Astrocyte (in vitro differentiated cells and primary cell): ENCODE results near the gene ALK. TPM values are rescaled to one million over a fixed set of nuclear protein-coding genes. Genes with fewer than 3 reads are reported as not detected.

Source experiments
- DNase-seq: peaks from one replicate; pipeline ENCODE4 v3.0.0-alpha.2; 2010; ENCODE audit warnings: low read depth
- FAIRE-seq: peaks from 2 replicates; lab custom pipeline; 2011; peaks lifted over from hg19 to GRCh38; lab: Jason Lieb, UNC
- H2AFZ ChIP-seq: 2 replicates; pipeline ENCODE4 v1.6.0; 2012; ENCODE audit warnings: low read depth, low read length, inconsistent platforms
- H3K27ac ChIP-seq: 2 replicates; pipeline ENCODE4 v1.5.1; 2011; ENCODE audit warnings: low read depth, low read length, inconsistent platforms
- H3K27me3 ChIP-seq: 2 replicates; pipeline ENCODE4 v1.6.0; 2011; ENCODE audit warnings: low read length, inconsistent platforms; ENCODE audit not compliant: insufficient read depth
- H3K36me3 ChIP-seq: 2 replicates; pipeline ENCODE4 v1.5.1; 2011; ENCODE audit warnings: low read length, inconsistent platforms; ENCODE audit not compliant: insufficient read depth
- H3K4me1 ChIP-seq: 2 replicates; pipeline ENCODE4 v1.5.1; 2011; ENCODE audit warnings: low read length, inconsistent platforms; ENCODE audit not compliant: insufficient read depth
- H3K4me2 ChIP-seq: 2 replicates; pipeline ENCODE4 v1.6.0; 2012; ENCODE audit warnings: low read length, inconsistent platforms
- H3K4me3 ChIP-seq: 2 replicates; pipeline ENCODE4 v1.5.1; 2011; ENCODE audit warnings: low read depth, mild to moderate bottlenecking, low read length, inconsistent platforms; ENCODE audit not compliant: insufficient read depth
- H3K79me2 ChIP-seq: 2 replicates; pipeline ENCODE4 v1.6.0; 2012; ENCODE audit warnings: mild to moderate bottlenecking, low read length, inconsistent platforms; ENCODE audit not compliant: insufficient read depth
- H3K9ac ChIP-seq: 2 replicates; pipeline ENCODE4 v1.6.0; 2012; ENCODE audit warnings: mild to moderate bottlenecking, low read length, inconsistent platforms
- H3K9me3 ChIP-seq: 2 replicates; pipeline ENCODE4 v1.5.1; 2012; ENCODE audit warnings: low read depth, mild to moderate bottlenecking, low read length, inconsistent platforms; ENCODE audit not compliant: insufficient read depth
- H4K20me1 ChIP-seq: 2 replicates; pipeline ENCODE4 v1.6.0; 2012; ENCODE audit warnings: low read length, inconsistent platforms; ENCODE audit not compliant: insufficient read depth
- H3K27ac Mint-ChIP-seq: one replicate; pipeline ENCODE4 v1.8.0; 2021; ENCODE audit warnings: mild to moderate bottlenecking, mixed read lengths; ENCODE audit not compliant: unreplicated experiment
- H3K27me3 Mint-ChIP-seq: one replicate; pipeline ENCODE4 v1.8.0; 2021; ENCODE audit warnings: low read depth, mixed read lengths; ENCODE audit not compliant: unreplicated experiment
- H3K36me3 Mint-ChIP-seq: one replicate; pipeline ENCODE4 v1.8.0; 2021; ENCODE audit warnings: low read depth, mixed read lengths; ENCODE audit not compliant: unreplicated experiment
- H3K4me1 Mint-ChIP-seq: one replicate; pipeline ENCODE4 v1.8.0; 2021; ENCODE audit warnings: low read depth, mixed read lengths; ENCODE audit not compliant: unreplicated experiment
- H3K4me3 Mint-ChIP-seq: one replicate; pipeline ENCODE4 v1.8.0; 2021; ENCODE audit warnings: mild to moderate bottlenecking, moderate library complexity, mixed read lengths; ENCODE audit not compliant: unreplicated experiment
- H3K9me3 Mint-ChIP-seq: one replicate; pipeline ENCODE4 v1.8.0; 2021; ENCODE audit warnings: mild to moderate bottlenecking, mixed read lengths; ENCODE audit not compliant: unreplicated experiment
- CTCF ChIP-seq: IDR thresholded peaks from 2 replicates; pipeline ENCODE4 v1.5.1; 2011; ENCODE audit warnings: low read depth, mild to moderate bottlenecking, inconsistent platforms, low read length, moderate library complexity; ENCODE audit not compliant: insufficient read depth
- EZH2 ChIP-seq: IDR thresholded peaks from 2 replicates; pipeline ENCODE4 v1.6.1; 2012; ENCODE audit warnings: mild to moderate bottlenecking, low read length, inconsistent platforms; ENCODE audit not compliant: insufficient read depth
- total RNA-seq: library from RNA; stranded (reverse); gene quantifications from 2 replicates; pipeline ENCODE4 v1.2.1, GENCODE V29; 2021

ALK gene
- total RNA-seq, 1 donor from 2014 or later, result 0.16 TPM

- no peaks in the 10 kb centered on the region for H3K27me3 Mint-ChIP-seq
- Histone ChIP-seq H3K79me2 (no peaks in the 10 kb centered on the region), H3K9me3 (no peaks in the 10 kb centered on the region), H3K4me1 (no peaks in the 10 kb centered on the region), H3K27me3 (no peaks in the 10 kb centered on the region), H2AFZ (no peak overlapping the region), H4K20me1 (no peaks in the 10 kb centered on the region), H3K4me3 (no peak overlapping the region), H3K9ac (no peak overlapping the region), H3K27ac (no peak overlapping the region), H3K36me3 (no peaks in the 10 kb centered on the region), H3K4me2 (no peak overlapping the region)
- H3K4me3 Mint-ChIP-seq, result no peak overlapping the region
- DNase-seq, result no peak
- peaks cover 18% of the 10 kb centered on the region for H3K4me1 Mint-ChIP-seq
- TF ChIP-seq CTCF (no peak), EZH2 (no peak)
- no peaks in the 10 kb centered on the region for H3K36me3 Mint-ChIP-seq
- no peak for FAIRE-seq
- no peak overlapping the region for H3K27ac Mint-ChIP-seq
- peaks cover 4% of the 10 kb centered on the region for H3K9me3 Mint-ChIP-seq
Measured at GRCh38 chr2:29485117-29485516, 436.3 kb downstream of the ALK start.

DNA sequence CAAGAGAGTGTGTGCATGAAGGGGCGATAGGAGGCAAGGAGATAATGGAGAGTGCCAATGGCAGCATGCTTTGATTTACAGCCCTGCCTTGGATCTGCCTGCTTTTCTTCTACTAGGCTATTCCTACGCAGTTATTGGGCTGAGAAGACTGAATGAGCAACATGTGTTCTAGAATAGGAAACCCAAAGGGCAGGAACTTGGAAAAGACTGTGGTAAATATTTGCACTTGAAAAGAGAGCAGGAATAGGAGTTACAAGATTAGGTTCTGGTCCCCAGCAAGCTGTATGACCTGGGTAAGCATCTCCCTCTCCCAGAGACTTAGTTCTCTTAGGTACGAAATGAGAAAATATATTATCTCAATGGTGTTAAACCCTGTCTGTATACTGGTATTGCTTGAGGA is 438.5 kb downstream of the ALK start:
- no peak for TF ChIP-seq EZH2
- no peak for TF ChIP-seq CTCF

DNA sequence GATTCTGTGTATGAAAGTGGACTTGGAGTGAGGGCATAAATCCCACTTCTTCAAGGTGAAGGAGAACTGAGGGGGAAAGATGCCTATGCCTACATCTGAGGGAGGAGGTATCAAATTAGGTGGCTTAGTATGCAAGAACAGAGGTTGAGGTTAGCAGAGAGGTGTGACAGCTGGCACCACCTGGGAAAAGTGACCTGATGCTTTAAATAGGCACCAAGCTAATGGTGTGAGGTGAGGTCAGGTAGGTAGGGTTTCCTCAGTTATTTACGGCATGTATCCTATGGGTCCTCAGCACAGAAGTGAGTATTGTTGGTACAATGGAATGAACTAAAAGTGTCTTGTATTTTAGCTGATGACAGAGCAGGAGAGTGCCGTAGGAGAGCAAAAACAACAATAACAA is 439.0 kb downstream of the ALK start:
- H3K9me3 ChIP-seq, result no peaks in the 10 kb centered on the region
- TF ChIP-seq EZH2, result no peak
- TF ChIP-seq CTCF, result no peak
- Mint-ChIP-seq H3K27me3 (peaks cover 14% of the 10 kb centered on the region), H3K27ac (no peak overlapping the region), H3K36me3 (no peaks in the 10 kb centered on the region), H3K9me3 (peaks cover 4% of the 10 kb centered on the region), H3K4me1 (peaks cover 23% of the 10 kb centered on the region), H3K4me3 (no peak overlapping the region)
- no peaks in the 10 kb centered on the region for H3K36me3 ChIP-seq
- H2AFZ ChIP-seq, result no peak overlapping the region
- no peak overlapping the region for H3K27ac ChIP-seq
- H3K9ac ChIP-seq, result no peak overlapping the region
- no peak overlapping the region for H3K4me2 ChIP-seq
- DNase-seq (no peak), FAIRE-seq (no peak)
- no peaks in the 10 kb centered on the region for H3K27me3 ChIP-seq
- no peak overlapping the region for H3K4me3 ChIP-seq
- H3K4me1 ChIP-seq, result no peaks in the 10 kb centered on the region
- no peaks in the 10 kb centered on the region for H3K79me2 ChIP-seq
- no peaks in the 10 kb centered on the region for H4K20me1 ChIP-seq

More for the DNA sequence above, 438.5 kb downstream of the ALK start:
- Mint-ChIP-seq H3K4me3 (no peak overlapping the region), H3K9me3 (peaks cover 4% of the 10 kb centered on the region), H3K27me3 (peaks cover 11% of the 10 kb centered on the region), H3K36me3 (no peaks in the 10 kb centered on the region), H3K4me1 (peaks cover 23% of the 10 kb centered on the region), H3K27ac (no peak overlapping the region)
- H2AFZ ChIP-seq, result no peak overlapping the region
- H3K9ac ChIP-seq, result no peak overlapping the region
- H3K4me1 ChIP-seq, result no peaks in the 10 kb centered on the region
- H3K27ac ChIP-seq, result no peak overlapping the region
- DNase-seq (no peak), FAIRE-seq (no peak)
- H3K79me2 ChIP-seq, result no peaks in the 10 kb centered on the region
- no peaks in the 10 kb centered on the region for H4K20me1 ChIP-seq
- H3K4me2 ChIP-seq, result no peak overlapping the region
- H3K4me3 ChIP-seq, result no peak overlapping the region
- H3K9me3 ChIP-seq, result no peaks in the 10 kb centered on the region
- no peaks in the 10 kb centered on the region for H3K36me3 ChIP-seq
- H3K27me3 ChIP-seq, result no peaks in the 10 kb centered on the region
